H9 (cell line): Measurements from ENCODE around the gene CARM1. TPM values are rescaled to one million over a fixed set of nuclear protein-coding genes. Genes with fewer than 3 reads are reported as not detected.
A peak's percentile ranks its signal among the peaks of the same experiment; 100 is the strongest.

Experiments
- DNase-seq: peaks from one replicate; pipeline ENCODE4 v3.0.0-alpha.2; 2017
- H2AFZ ChIP-seq: one replicate; pipeline ENCODE4 v1.6.1; 2013; ENCODE audit warnings: mild to moderate bottlenecking, low read length, control low read depth, moderate library complexity
- H2AK5ac ChIP-seq: 2 replicates; pipeline ENCODE4 v1.6.1; 2013; ENCODE audit warnings: low read length, control low read depth, mixed read lengths; ENCODE audit not compliant: insufficient read length
- H2BK120ac ChIP-seq: one replicate; pipeline ENCODE4 v1.6.1; 2013; ENCODE audit warnings: low read depth, mild to moderate bottlenecking, low read length, control low read depth, inconsistent platforms; ENCODE audit not compliant: poor library complexity, severe bottlenecking
- H2BK12ac ChIP-seq: 2 replicates; pipeline ENCODE4 v1.6.1; 2013; ENCODE audit warnings: low read length, control low read depth, mixed read lengths, low read depth; ENCODE audit not compliant: insufficient read length
- H2BK15ac ChIP-seq: 2 replicates; pipeline ENCODE4 v1.6.1; 2013; ENCODE audit warnings: low read depth, low read length, control low read depth
- H2BK20ac ChIP-seq: one replicate; pipeline ENCODE4 v1.6.1; 2013; ENCODE audit warnings: low read depth, mild to moderate bottlenecking, low read length, control low read depth, inconsistent platforms; ENCODE audit not compliant: poor library complexity, severe bottlenecking
- H2BK5ac ChIP-seq: 2 replicates; pipeline ENCODE4 v1.6.1; 2013; ENCODE audit warnings: low read length, control low read depth, mixed read lengths; ENCODE audit not compliant: insufficient read length
- H3K14ac ChIP-seq: 2 replicates; pipeline ENCODE4 v1.6.1; 2013; ENCODE audit warnings: low read length, control low read depth; ENCODE audit not compliant: insufficient read depth
- H3K18ac ChIP-seq: 2 replicates; pipeline ENCODE4 v1.6.1; 2013; ENCODE audit warnings: low read depth, mild to moderate bottlenecking, mixed read lengths, low read length, control low read depth; ENCODE audit not compliant: insufficient read length
- H3K23ac ChIP-seq: 2 replicates; pipeline ENCODE4 v1.6.1; 2013; ENCODE audit warnings: low read length, control low read depth, mixed read lengths, low read depth; ENCODE audit not compliant: insufficient read length
- H3K23me2 ChIP-seq: 2 replicates; pipeline ENCODE4 v1.6.1; 2013; ENCODE audit warnings: low read depth, mild to moderate bottlenecking, mixed read lengths, low read length, control low read depth; ENCODE audit not compliant: insufficient read length, poor library complexity, severe bottlenecking
- H3K27ac ChIP-seq: 2 replicates; pipeline ENCODE4 v1.5.1; 2013; ENCODE audit warnings: low read length, control low read depth, mixed read lengths, low read depth; ENCODE audit not compliant: insufficient read length
- H3K27me3 ChIP-seq: 2 replicates; pipeline ENCODE4 v1.6.1; 2013; ENCODE audit warnings: low read length, control low read depth, inconsistent platforms; ENCODE audit not compliant: insufficient read depth
- H3K4ac ChIP-seq: 2 replicates; pipeline ENCODE4 v1.6.1; 2013; ENCODE audit warnings: low read depth, mild to moderate bottlenecking, control low read depth, inconsistent platforms, low read length, moderate library complexity
- H3K4me1 ChIP-seq: 2 replicates; pipeline ENCODE4 v1.6.1; 2013; ENCODE audit warnings: low read length, control low read depth, inconsistent platforms; ENCODE audit not compliant: insufficient read depth
- H3K4me2 ChIP-seq: 2 replicates; pipeline ENCODE4 v1.6.1; 2013; ENCODE audit warnings: low read length, control low read depth, mixed read lengths; ENCODE audit not compliant: insufficient read length, insufficient read depth
- H3K56ac ChIP-seq: 2 replicates; pipeline ENCODE4 v1.6.1; 2013; ENCODE audit warnings: low read depth, mild to moderate bottlenecking, mixed read lengths, low read length, control low read depth; ENCODE audit not compliant: insufficient read length
- H3K79me1 ChIP-seq: 2 replicates; pipeline ENCODE4 v1.6.1; 2013; ENCODE audit warnings: low read depth, mild to moderate bottlenecking, moderate library complexity, low read length, control low read depth, inconsistent platforms; ENCODE audit not compliant: insufficient read depth, poor library complexity, severe bottlenecking
- H3K79me2 ChIP-seq: 2 replicates; pipeline ENCODE4 v1.6.1; 2013; ENCODE audit warnings: low read length, control low read depth, inconsistent platforms; ENCODE audit not compliant: insufficient read depth
- H3K9ac ChIP-seq: 2 replicates; pipeline ENCODE4 v1.6.1; 2013; ENCODE audit warnings: low read length, control low read depth, mixed read lengths; ENCODE audit not compliant: insufficient read length; ENCODE audit errors: extremely low read depth
- H3K9me3 ChIP-seq: one replicate; pipeline ENCODE4 v1.6.1; 2013; ENCODE audit warnings: low read depth, low read length, inconsistent platforms; ENCODE audit not compliant: control insufficient read depth
- H3T11ph ChIP-seq: one replicate; pipeline ENCODE4 v1.6.1; 2013; ENCODE audit warnings: mild to moderate bottlenecking, low read length, control low read depth, inconsistent platforms
- H4K20me1 ChIP-seq: one replicate; pipeline ENCODE4 v1.6.1; 2013; ENCODE audit not compliant: control insufficient read depth, insufficient read length, insufficient read depth
- H4K5ac ChIP-seq: 2 replicates; pipeline ENCODE4 v1.6.1; 2013; ENCODE audit warnings: low read depth, mild to moderate bottlenecking, mixed read lengths, low read length, control low read depth; ENCODE audit not compliant: insufficient read length
- H4K8ac ChIP-seq: replicated peaks from 2 replicates; pipeline ENCODE4 v1.6.1; 2013; ENCODE audit warnings: low read length, control low read depth, mixed read lengths, low read depth; ENCODE audit not compliant: insufficient read length
- H4K91ac ChIP-seq: 2 replicates; pipeline ENCODE4 v1.6.1; 2013; ENCODE audit warnings: low read depth, mild to moderate bottlenecking, moderate library complexity, mixed read lengths, low read length, control low read depth; ENCODE audit not compliant: insufficient read length
- H3K27ac Mint-ChIP-seq, 3 experiments: 2 replicates in 2 of 3; 3 replicates in 1 of 3; pipeline ENCODE4 v1.8.0; 2020 to 2021; ENCODE audit warnings: mixed read lengths in 3 of 3, mild to moderate bottlenecking in 1 of 3, moderate library complexity in 1 of 3
- H3K27me3 Mint-ChIP-seq: 2 replicates; pipeline ENCODE4 v1.8.0; 2021; ENCODE audit warnings: low read depth, mild to moderate bottlenecking, moderate library complexity, mixed read lengths
- H3K36me3 Mint-ChIP-seq, 3 experiments: 2 replicates in 2 of 3; 3 replicates in 1 of 3; pipeline ENCODE4 v1.8.0; 2020 to 2021; ENCODE audit warnings: low read depth in 3 of 3, mixed read lengths in 3 of 3; ENCODE audit not compliant: insufficient read depth in 1 of 3
- H3K4me1 Mint-ChIP-seq, 2 experiments: 2 replicates each; pipeline ENCODE4 v1.8.0; 2020; ENCODE audit warnings: mixed read lengths in 2 of 2
- H3K4me3 Mint-ChIP-seq, 2 experiments: 2 replicates in 1 of 2; 3 replicates in 1 of 2; pipeline ENCODE4 v1.8.0; 2020 to 2021; ENCODE audit warnings: mild to moderate bottlenecking in 2 of 2, mixed read lengths in 2 of 2, moderate library complexity in 1 of 2
- H3K9me3 Mint-ChIP-seq, 2 experiments: 2 replicates in 1 of 2; 3 replicates in 1 of 2; pipeline ENCODE4 v1.8.0; 2020; ENCODE audit warnings: mild to moderate bottlenecking in 2 of 2, mixed read lengths in 2 of 2, moderate library complexity in 1 of 2
- WGBS: extraction: QIAGEN DNeasy Blood & Tissue Kit; methylation state at CpG from one replicate; pipeline ENCODE4 v1.1.7; 2013; ENCODE audit warnings: missing lambda C conversion rate, low lambda C conversion rate, mixed read lengths; ENCODE audit not compliant: insufficient read length; ENCODE audit errors: extremely low coverage; 5-methylcytosine and 5-hydroxymethylcytosine counted together
- total RNA-seq: library from RNA; stranded (reverse); gene quantifications from 2 replicates; pipeline ENCODE4 v1.2.1, GENCODE V29; 2021
- TF ChIP-seq, protein P1 (sequence below): fragments of 200-600 bp; sonication (generic); conservative IDR thresholded peaks from 3 replicates; pipeline ENCODE4 v1.8.0; 2021; ENCODE audit warnings: antibody characterized with exemption, mild to moderate bottlenecking

CARM1 gene
- total RNA-seq, 1 experiment from 2014 or later, result 111 TPM

DNA sequence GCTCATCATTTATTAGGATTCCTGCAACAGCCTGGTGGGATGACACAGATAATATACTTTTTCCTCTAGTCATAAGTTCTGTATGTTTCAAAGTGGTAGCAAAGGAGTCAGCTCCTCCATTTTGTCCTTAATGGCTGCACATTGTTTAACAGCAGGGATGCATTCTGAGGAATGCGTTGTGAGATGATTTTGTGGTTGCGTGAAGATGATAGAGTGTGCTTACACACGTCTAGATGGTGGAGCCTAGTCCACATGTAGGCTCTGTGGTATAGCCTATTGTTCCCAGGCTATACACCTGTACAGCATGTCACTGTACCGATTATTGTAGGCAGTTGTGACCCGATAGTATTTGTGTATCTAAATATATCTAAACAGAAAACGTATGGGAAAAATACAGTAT, 94.0 kb downstream of the CARM1 start:
- H4K5ac ChIP-seq, result no peak overlapping the region
- H4K20me1 ChIP-seq, result peaks cover 6% of the 10 kb centered on the region
- peaks cover 0 to 2% of the 10 kb centered on the region in 2 experiments; a peak in 1 of 5 replicates for H3K9me3 Mint-ChIP-seq
- DNase-seq, result no peak
- H3K27me3 Mint-ChIP-seq, result no peaks in the 10 kb centered on the region
- H3K14ac ChIP-seq, result no peak overlapping the region
- H3K4me1 ChIP-seq, result no peaks in the 10 kb centered on the region; the same call in 1 of the 2 replicates
- peak overlapping the region in 2 of 3 experiments; percentile 14 to 75; a peak in 3 of 7 replicates for H3K27ac Mint-ChIP-seq
- no peak overlapping the region for H3K9ac ChIP-seq
- no CpG with 5 or more reads among the region's 6 CpGs for WGBS
- peaks cover 67% of the 10 kb centered on the region for H3K79me2 ChIP-seq
- TF ChIP-seq, protein P1, sequence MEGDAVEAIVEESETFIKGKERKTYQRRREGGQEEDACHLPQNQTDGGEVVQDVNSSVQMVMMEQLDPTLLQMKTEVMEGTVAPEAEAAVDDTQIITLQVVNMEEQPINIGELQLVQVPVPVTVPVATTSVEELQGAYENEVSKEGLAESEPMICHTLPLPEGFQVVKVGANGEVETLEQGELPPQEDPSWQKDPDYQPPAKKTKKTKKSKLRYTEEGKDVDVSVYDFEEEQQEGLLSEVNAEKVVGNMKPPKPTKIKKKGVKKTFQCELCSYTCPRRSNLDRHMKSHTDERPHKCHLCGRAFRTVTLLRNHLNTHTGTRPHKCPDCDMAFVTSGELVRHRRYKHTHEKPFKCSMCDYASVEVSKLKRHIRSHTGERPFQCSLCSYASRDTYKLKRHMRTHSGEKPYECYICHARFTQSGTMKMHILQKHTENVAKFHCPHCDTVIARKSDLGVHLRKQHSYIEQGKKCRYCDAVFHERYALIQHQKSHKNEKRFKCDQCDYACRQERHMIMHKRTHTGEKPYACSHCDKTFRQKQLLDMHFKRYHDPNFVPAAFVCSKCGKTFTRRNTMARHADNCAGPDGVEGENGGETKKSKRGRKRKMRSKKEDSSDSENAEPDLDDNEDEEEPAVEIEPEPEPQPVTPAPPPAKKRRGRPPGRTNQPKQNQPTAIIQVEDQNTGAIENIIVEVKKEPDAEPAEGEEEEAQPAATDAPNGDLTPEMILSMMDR, result no peak
- H3K4ac ChIP-seq, result no peak overlapping the region
- no peak overlapping the region for H4K91ac ChIP-seq
- no peak overlapping the region for H2BK120ac ChIP-seq
- H3K4me2 ChIP-seq, result no peak overlapping the region
- H2AK5ac ChIP-seq, result no peak overlapping the region
- peaks cover 5% of the 10 kb centered on the region for H3K79me1 ChIP-seq
- H4K8ac ChIP-seq, result no peak overlapping the region
- no peak overlapping the region for H2BK15ac ChIP-seq
- no peak overlapping the region for H2BK12ac ChIP-seq
- H2AFZ ChIP-seq, result no peak overlapping the region
- no peak overlapping the region for H2BK5ac ChIP-seq
- H3T11ph ChIP-seq, result no peak overlapping the region
- peaks cover 43 to 50% of the 10 kb centered on the region in 2 experiments for H3K4me1 Mint-ChIP-seq
- peaks cover 9% of the 10 kb centered on the region for H3K23me2 ChIP-seq
- no peak overlapping the region for H3K4me3 Mint-ChIP-seq
- no peak overlapping the region for H2BK20ac ChIP-seq
- H3K36me3 Mint-ChIP-seq, result peaks cover 11 to 22% (median 14%) of the 10 kb centered on the region in 3 experiments; a peak in 6 of 7 replicates
- H3K56ac ChIP-seq, result no peak overlapping the region
- no peaks in the 10 kb centered on the region for H3K27me3 ChIP-seq
- H3K9me3 ChIP-seq, result no peaks in the 10 kb centered on the region
- H3K18ac ChIP-seq, result no peak overlapping the region
- no peak overlapping the region for H3K27ac ChIP-seq
- no peak overlapping the region for H3K23ac ChIP-seq
